H9 (cell line): ENCODE data around the gene ANKRD44. TPM values are rescaled to one million over a fixed set of nuclear protein-coding genes. Genes with fewer than 3 reads are reported as not detected.

Experiments used
- DNase-seq: peaks from one replicate; pipeline ENCODE4 v3.0.0-alpha.2; 2017
- H2AFZ ChIP-seq: one replicate; pipeline ENCODE4 v1.6.1; 2013; ENCODE audit warnings: mild to moderate bottlenecking, low read length, control low read depth, moderate library complexity
- H2AK5ac ChIP-seq: 2 replicates; pipeline ENCODE4 v1.6.1; 2013; ENCODE audit warnings: low read length, control low read depth, mixed read lengths; ENCODE audit not compliant: insufficient read length
- H2BK120ac ChIP-seq: one replicate; pipeline ENCODE4 v1.6.1; 2013; ENCODE audit warnings: low read depth, mild to moderate bottlenecking, low read length, control low read depth, inconsistent platforms; ENCODE audit not compliant: poor library complexity, severe bottlenecking
- H2BK12ac ChIP-seq: 2 replicates; pipeline ENCODE4 v1.6.1; 2013; ENCODE audit warnings: low read length, control low read depth, mixed read lengths, low read depth; ENCODE audit not compliant: insufficient read length
- H2BK15ac ChIP-seq: 2 replicates; pipeline ENCODE4 v1.6.1; 2013; ENCODE audit warnings: low read depth, low read length, control low read depth
- H2BK20ac ChIP-seq: one replicate; pipeline ENCODE4 v1.6.1; 2013; ENCODE audit warnings: low read depth, mild to moderate bottlenecking, low read length, control low read depth, inconsistent platforms; ENCODE audit not compliant: poor library complexity, severe bottlenecking
- H2BK5ac ChIP-seq: 2 replicates; pipeline ENCODE4 v1.6.1; 2013; ENCODE audit warnings: low read length, control low read depth, mixed read lengths; ENCODE audit not compliant: insufficient read length
- H3K14ac ChIP-seq: 2 replicates; pipeline ENCODE4 v1.6.1; 2013; ENCODE audit warnings: low read length, control low read depth; ENCODE audit not compliant: insufficient read depth
- H3K18ac ChIP-seq: 2 replicates; pipeline ENCODE4 v1.6.1; 2013; ENCODE audit warnings: low read depth, mild to moderate bottlenecking, mixed read lengths, low read length, control low read depth; ENCODE audit not compliant: insufficient read length
- H3K23ac ChIP-seq: 2 replicates; pipeline ENCODE4 v1.6.1; 2013; ENCODE audit warnings: low read length, control low read depth, mixed read lengths, low read depth; ENCODE audit not compliant: insufficient read length
- H3K23me2 ChIP-seq: 2 replicates; pipeline ENCODE4 v1.6.1; 2013; ENCODE audit warnings: low read depth, mild to moderate bottlenecking, mixed read lengths, low read length, control low read depth; ENCODE audit not compliant: insufficient read length, poor library complexity, severe bottlenecking
- H3K27ac ChIP-seq: 2 replicates; pipeline ENCODE4 v1.5.1; 2013; ENCODE audit warnings: low read length, control low read depth, mixed read lengths, low read depth; ENCODE audit not compliant: insufficient read length
- H3K27me3 ChIP-seq: 2 replicates; pipeline ENCODE4 v1.6.1; 2013; ENCODE audit warnings: low read length, control low read depth, inconsistent platforms; ENCODE audit not compliant: insufficient read depth
- H3K4ac ChIP-seq: 2 replicates; pipeline ENCODE4 v1.6.1; 2013; ENCODE audit warnings: low read depth, mild to moderate bottlenecking, control low read depth, inconsistent platforms, low read length, moderate library complexity
- H3K4me1 ChIP-seq: 2 replicates; pipeline ENCODE4 v1.6.1; 2013; ENCODE audit warnings: low read length, control low read depth, inconsistent platforms; ENCODE audit not compliant: insufficient read depth
- H3K4me2 ChIP-seq: 2 replicates; pipeline ENCODE4 v1.6.1; 2013; ENCODE audit warnings: low read length, control low read depth, mixed read lengths; ENCODE audit not compliant: insufficient read length, insufficient read depth
- H3K56ac ChIP-seq: 2 replicates; pipeline ENCODE4 v1.6.1; 2013; ENCODE audit warnings: low read depth, mild to moderate bottlenecking, mixed read lengths, low read length, control low read depth; ENCODE audit not compliant: insufficient read length
- H3K79me1 ChIP-seq: 2 replicates; pipeline ENCODE4 v1.6.1; 2013; ENCODE audit warnings: low read depth, mild to moderate bottlenecking, moderate library complexity, low read length, control low read depth, inconsistent platforms; ENCODE audit not compliant: insufficient read depth, poor library complexity, severe bottlenecking
- H3K79me2 ChIP-seq: 2 replicates; pipeline ENCODE4 v1.6.1; 2013; ENCODE audit warnings: low read length, control low read depth, inconsistent platforms; ENCODE audit not compliant: insufficient read depth
- H3K9ac ChIP-seq: 2 replicates; pipeline ENCODE4 v1.6.1; 2013; ENCODE audit warnings: low read length, control low read depth, mixed read lengths; ENCODE audit not compliant: insufficient read length; ENCODE audit errors: extremely low read depth
- H3K9me3 ChIP-seq: one replicate; pipeline ENCODE4 v1.6.1; 2013; ENCODE audit warnings: low read depth, low read length, inconsistent platforms; ENCODE audit not compliant: control insufficient read depth
- H3T11ph ChIP-seq: one replicate; pipeline ENCODE4 v1.6.1; 2013; ENCODE audit warnings: mild to moderate bottlenecking, low read length, control low read depth, inconsistent platforms
- H4K20me1 ChIP-seq: one replicate; pipeline ENCODE4 v1.6.1; 2013; ENCODE audit not compliant: control insufficient read depth, insufficient read length, insufficient read depth
- H4K5ac ChIP-seq: 2 replicates; pipeline ENCODE4 v1.6.1; 2013; ENCODE audit warnings: low read depth, mild to moderate bottlenecking, mixed read lengths, low read length, control low read depth; ENCODE audit not compliant: insufficient read length
- H4K8ac ChIP-seq: replicated peaks from 2 replicates; pipeline ENCODE4 v1.6.1; 2013; ENCODE audit warnings: low read length, control low read depth, mixed read lengths, low read depth; ENCODE audit not compliant: insufficient read length
- H4K91ac ChIP-seq: 2 replicates; pipeline ENCODE4 v1.6.1; 2013; ENCODE audit warnings: low read depth, mild to moderate bottlenecking, moderate library complexity, mixed read lengths, low read length, control low read depth; ENCODE audit not compliant: insufficient read length
- H3K27ac Mint-ChIP-seq, 3 experiments: 2 replicates in 2 of 3; 3 replicates in 1 of 3; pipeline ENCODE4 v1.8.0; 2020 to 2021; ENCODE audit warnings: mixed read lengths in 3 of 3, mild to moderate bottlenecking in 1 of 3, moderate library complexity in 1 of 3
- H3K27me3 Mint-ChIP-seq: 2 replicates; pipeline ENCODE4 v1.8.0; 2021; ENCODE audit warnings: low read depth, mild to moderate bottlenecking, moderate library complexity, mixed read lengths
- H3K36me3 Mint-ChIP-seq, 3 experiments: 2 replicates in 2 of 3; 3 replicates in 1 of 3; pipeline ENCODE4 v1.8.0; 2020 to 2021; ENCODE audit warnings: low read depth in 3 of 3, mixed read lengths in 3 of 3; ENCODE audit not compliant: insufficient read depth in 1 of 3
- H3K4me1 Mint-ChIP-seq, 2 experiments: 2 replicates each; pipeline ENCODE4 v1.8.0; 2020; ENCODE audit warnings: mixed read lengths in 2 of 2
- H3K4me3 Mint-ChIP-seq, 2 experiments: 2 replicates in 1 of 2; 3 replicates in 1 of 2; pipeline ENCODE4 v1.8.0; 2020 to 2021; ENCODE audit warnings: mild to moderate bottlenecking in 2 of 2, mixed read lengths in 2 of 2, moderate library complexity in 1 of 2
- H3K9me3 Mint-ChIP-seq, 2 experiments: 2 replicates in 1 of 2; 3 replicates in 1 of 2; pipeline ENCODE4 v1.8.0; 2020; ENCODE audit warnings: mild to moderate bottlenecking in 2 of 2, mixed read lengths in 2 of 2, moderate library complexity in 1 of 2
- WGBS: extraction: QIAGEN DNeasy Blood & Tissue Kit; methylation state at CpG from one replicate; pipeline ENCODE4 v1.1.7; 2013; ENCODE audit warnings: missing lambda C conversion rate, low lambda C conversion rate, mixed read lengths; ENCODE audit not compliant: insufficient read length; ENCODE audit errors: extremely low coverage; 5-methylcytosine and 5-hydroxymethylcytosine counted together
- total RNA-seq: library from RNA; stranded (reverse); gene quantifications from 2 replicates; pipeline ENCODE4 v1.2.1, GENCODE V29; 2021
- TF ChIP-seq, protein P1 (sequence below): fragments of 200-600 bp; sonication (generic); conservative IDR thresholded peaks from 3 replicates; pipeline ENCODE4 v1.8.0; 2021; ENCODE audit warnings: antibody characterized with exemption, mild to moderate bottlenecking

ANKRD44 gene
- total RNA-seq, 1 experiment from 2014 or later, result 1.9 TPM

DNA sequence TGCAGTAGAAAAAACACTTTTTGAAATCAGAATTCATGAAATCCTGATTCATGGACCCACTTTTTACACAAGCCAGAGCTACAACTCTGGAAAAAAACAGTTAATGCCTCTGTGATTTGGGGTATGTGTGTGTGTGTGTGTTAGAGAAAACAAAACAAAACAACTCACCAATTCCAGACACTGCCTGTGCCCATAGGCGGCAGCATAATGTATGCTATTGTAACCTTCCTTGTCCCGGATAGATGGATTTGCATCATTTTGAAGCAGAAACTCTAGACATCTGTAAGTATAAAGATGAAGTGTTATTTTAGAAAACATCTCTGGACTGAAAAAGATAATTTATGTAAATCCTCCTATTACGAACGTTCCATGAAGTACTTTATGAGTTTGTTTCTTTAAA is 232.0 kb downstream of the ANKRD44 start:
- no peak overlapping the region for H3K4ac ChIP-seq
- no peaks in the 10 kb centered on the region for H4K20me1 ChIP-seq
- no peak for DNase-seq
- H3K14ac ChIP-seq, result no peak overlapping the region
- no peak overlapping the region for H3K27ac Mint-ChIP-seq
- no peaks in the 10 kb centered on the region for H3K9me3 ChIP-seq
- no peak overlapping the region for H3K27ac ChIP-seq
- no peak overlapping the region for H2BK20ac ChIP-seq
- H4K8ac ChIP-seq, result no peak overlapping the region
- TF ChIP-seq, protein P1, sequence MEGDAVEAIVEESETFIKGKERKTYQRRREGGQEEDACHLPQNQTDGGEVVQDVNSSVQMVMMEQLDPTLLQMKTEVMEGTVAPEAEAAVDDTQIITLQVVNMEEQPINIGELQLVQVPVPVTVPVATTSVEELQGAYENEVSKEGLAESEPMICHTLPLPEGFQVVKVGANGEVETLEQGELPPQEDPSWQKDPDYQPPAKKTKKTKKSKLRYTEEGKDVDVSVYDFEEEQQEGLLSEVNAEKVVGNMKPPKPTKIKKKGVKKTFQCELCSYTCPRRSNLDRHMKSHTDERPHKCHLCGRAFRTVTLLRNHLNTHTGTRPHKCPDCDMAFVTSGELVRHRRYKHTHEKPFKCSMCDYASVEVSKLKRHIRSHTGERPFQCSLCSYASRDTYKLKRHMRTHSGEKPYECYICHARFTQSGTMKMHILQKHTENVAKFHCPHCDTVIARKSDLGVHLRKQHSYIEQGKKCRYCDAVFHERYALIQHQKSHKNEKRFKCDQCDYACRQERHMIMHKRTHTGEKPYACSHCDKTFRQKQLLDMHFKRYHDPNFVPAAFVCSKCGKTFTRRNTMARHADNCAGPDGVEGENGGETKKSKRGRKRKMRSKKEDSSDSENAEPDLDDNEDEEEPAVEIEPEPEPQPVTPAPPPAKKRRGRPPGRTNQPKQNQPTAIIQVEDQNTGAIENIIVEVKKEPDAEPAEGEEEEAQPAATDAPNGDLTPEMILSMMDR, result no peak
- no peak overlapping the region for H3K9ac ChIP-seq
- no peak overlapping the region for H2BK15ac ChIP-seq
- H3K4me3 Mint-ChIP-seq, result no peak overlapping the region
- no peak overlapping the region for H3K23ac ChIP-seq
- no peaks in the 10 kb centered on the region for H3K36me3 Mint-ChIP-seq
- H3K56ac ChIP-seq, result no peak overlapping the region
- H2BK120ac ChIP-seq, result no peak overlapping the region
- no peak overlapping the region for H3T11ph ChIP-seq
- H3K79me2 ChIP-seq, result no peaks in the 10 kb centered on the region
- no peak overlapping the region for H2BK5ac ChIP-seq
- H4K91ac ChIP-seq, result no peak overlapping the region
- no peak overlapping the region for H4K5ac ChIP-seq
- H2AK5ac ChIP-seq, result no peak overlapping the region
- H2AFZ ChIP-seq, result no peak overlapping the region
- no peak overlapping the region for H3K18ac ChIP-seq
- no peak overlapping the region for H2BK12ac ChIP-seq
- H3K4me1 ChIP-seq, result 0 out of 2 replicates have a peak, but pooled peaks cover 3% of the 10 kb centered on the region
- peaks cover 0 to 5% of the 10 kb centered on the region in 2 experiments; a peak in 3 of 4 replicates for H3K4me1 Mint-ChIP-seq
- H3K27me3 ChIP-seq, result no peaks in the 10 kb centered on the region
- no peaks in the 10 kb centered on the region for H3K79me1 ChIP-seq
- WGBS, result no CpG with 5 or more reads among the region's 4 CpGs
- no peaks in the 10 kb centered on the region for H3K27me3 Mint-ChIP-seq
- no peak overlapping the region for H3K4me2 ChIP-seq
- H3K9me3 Mint-ChIP-seq, result no peaks in the 10 kb centered on the region
- no peaks in the 10 kb centered on the region for H3K23me2 ChIP-seq
